ENCODE data around the gene EXOC4. TPM values are rescaled to one million over a fixed set of nuclear protein-coding genes. Genes with fewer than 3 reads are reported as not detected.

The EXOC4 gene
- total RNA-seq, 1 experiment from 2014 or later = 71.0 TPM

GRCh38 chr7:133408212-133408611 lies 155.3 kb downstream of the EXOC4 start:
- ChIA-PET POLR2A (no interaction called here), CTCF (no interaction called here)
- DNase-seq (ENCODE audit: low read depth, low spot score) = no peak
- BruUV-seq (replicated peaks) = no TSS peak
- no peak overlapping the region for H3K27ac ChIP-seq (ENCODE audit: low read length)
- no peaks in the 10 kb centered on the region for H3K4me1 ChIP-seq (ENCODE audit: control insufficient read depth, insufficient read depth, low read length)
- TF ChIP-seq POLR2AphosphoS5 (IDR thresholded peaks at IDR 0.05; ENCODE audit: low read depth, low read length) (no peak), SIN3A (IDR thresholded peaks at IDR 0.05; ENCODE audit: borderline replicate concordance, insufficient read depth, low read depth, low read length) (no peak), REST (IDR thresholded peaks at IDR 0.05; ENCODE audit: insufficient read depth in 1 of 2, low read depth in 2 of 2, low read length in 1 of 2) (no peak)
- no peaks in the 10 kb centered on the region for H3K9me3 ChIP-seq (ENCODE audit: control insufficient read depth, insufficient read depth, low read depth, low read length)
- in situ Hi-C loops (cut with HindIII; ENCODE audit: low pct_unique_long_range_greater_than_20kb, low sequenced_read_pairs) = no loop called here
- no peak overlapping the region for H3K4me3 ChIP-seq (ENCODE audit: low read depth in 2 of 2, low read length in 2 of 2)
- H3K36me3 ChIP-seq (ENCODE audit: control insufficient read depth, insufficient read depth, low read length) = no peaks in the 10 kb centered on the region
- no peaks in the 10 kb centered on the region for H3K27me3 ChIP-seq (ENCODE audit: control insufficient read depth, insufficient read depth, low read length)
- intact Hi-C loops (cut with micrococcal nuclease; ENCODE audit: unreplicated experiment) = no loop called here
- no peak for ATAC-seq

GRCh38 chr7:133409421-133409820 lies 156.5 kb downstream of the EXOC4 start:
- intact Hi-C loops (cut with micrococcal nuclease; ENCODE audit: unreplicated experiment) = no loop called here
- BruUV-seq (replicated peaks) = no TSS peak
- ChIA-PET POLR2A (no interaction called here), CTCF (no interaction called here)
- no peak overlapping the region for H3K4me3 ChIP-seq (ENCODE audit: low read depth in 2 of 2, low read length in 2 of 2)
- no peaks in the 10 kb centered on the region for H3K9me3 ChIP-seq (ENCODE audit: control insufficient read depth, insufficient read depth, low read depth, low read length)
- no peak overlapping the region for H3K27ac ChIP-seq (ENCODE audit: low read length)
- no peaks in the 10 kb centered on the region for H3K27me3 ChIP-seq (ENCODE audit: control insufficient read depth, insufficient read depth, low read length)
- DNase-seq (ENCODE audit: low read depth, low spot score) = no peak
- no peak for ATAC-seq
- in situ Hi-C loops (cut with HindIII; ENCODE audit: low pct_unique_long_range_greater_than_20kb, low sequenced_read_pairs) = no loop called here
- H3K4me1 ChIP-seq (ENCODE audit: control insufficient read depth, insufficient read depth, low read length) = no peaks in the 10 kb centered on the region
- TF ChIP-seq REST (IDR thresholded peaks at IDR 0.05; ENCODE audit: insufficient read depth in 1 of 2, low read depth in 2 of 2, low read length in 1 of 2) = no peak
- TF ChIP-seq TCF7L2 (IDR thresholded peaks at IDR 0.05; ENCODE audit: low read depth, low read length) = no peak
- TF ChIP-seq POLR2AphosphoS5 (IDR thresholded peaks at IDR 0.05; ENCODE audit: low read depth, low read length) = no peak
- no peak for TF ChIP-seq CTCF (IDR thresholded peaks at IDR 0.05)
- no peak for TF ChIP-seq SIN3A (IDR thresholded peaks at IDR 0.05; ENCODE audit: borderline replicate concordance, insufficient read depth, low read depth, low read length)
- H3K36me3 ChIP-seq (ENCODE audit: control insufficient read depth, insufficient read depth, low read length) = no peaks in the 10 kb centered on the region

All from Panc1 (cell line).